HCT116 (cell line): ENCODE results near the gene GGT6. TPM values are rescaled to one million over a fixed set of nuclear protein-coding genes. Genes with fewer than 3 reads are reported as not detected.

Experiments used
- ATAC-seq: fragments of 200-7000 bp; cut with Tn5 transposase; 2 replicates; pipeline ENCODE4 v1.9.1; 2020; ENCODE audit warnings: mild to moderate bottlenecking, moderate library complexity
- BruUV-seq: library from RNA; stranded (reverse); fragments of 400-500 nt; replicated peaks from 2 replicates; lab custom pipeline; 2021; lab: Mats Ljungman, UMichigan
- CTCF ChIA-PET: fragments of 300-600 bp; sonication (Branson Sonifier 250); formaldehyde crosslinking; loops from one replicate; lab custom pipeline; 2021; ENCODE audit warnings: antibody characterized with exemption; lab: Charles Lee
- POLR2A ChIA-PET: fragments of 300-600, 350-600 bp; sonication (Branson Sonifier 250); formaldehyde crosslinking; loops from one replicate; lab custom pipeline; 2021; ENCODE audit warnings: antibody characterized with exemption; lab: Charles Lee
- RAD21 ChIA-PET, 2 experiments: fragments of 300-600 bp; sonication (Branson Sonifier 250); formaldehyde crosslinking; loops; one replicate each; lab custom pipeline; 2023; ENCODE audit warnings: low total read pairs in 2 of 2; ENCODE audit not compliant: uncharacterized antibody in 2 of 2, unreplicated experiment in 2 of 2, low non-redundant PET in 1 of 2; lab: Charles Lee
- DNase-seq: peaks from one replicate; pipeline ENCODE4 v3.0.0-alpha.2; 2010; ENCODE audit warnings: low read depth, low spot score
- H2AFZ ChIP-seq: fragments of 200-600 bp; shearing (Covaris generic), sonication (generic); 2 replicates; pipeline ENCODE4 v1.6.1; 2017; ENCODE audit warnings: low read depth, mixed run types, mixed read lengths, antibody characterized with exemption, low read length; ENCODE audit not compliant: poor library complexity, severe bottlenecking
- H3K27ac ChIP-seq: 2 replicates; pipeline ENCODE4 v1.5.1; 2012; ENCODE audit warnings: low read depth, low read length
- H3K27me3 ChIP-seq: fragments of 200-600 bp; sonication (generic); 2 replicates; pipeline ENCODE4 v1.6.1; 2016; ENCODE audit warnings: mixed run types, low read length, mixed read lengths; ENCODE audit not compliant: insufficient read depth
- H3K36me3 ChIP-seq, 2 experiments: fragments of 200-500 bp in 1 of 2; fragments of 200-600 bp in 1 of 2; sonication (Bioruptor generic) in 1 of 2; sonication (generic) in 1 of 2; 2 replicates each; pipeline versions ENCODE4 v1.5.1 to v1.6.1; 2014 to 2016; ENCODE audit warnings: low read length in 2 of 2, inconsistent platforms in 1 of 2, mixed read lengths in 1 of 2, mixed run types in 1 of 2; ENCODE audit not compliant: insufficient read depth in 2 of 2, control insufficient read depth in 1 of 2
- H3K4me1 ChIP-seq, 2 experiments: fragments of 200-600 bp in 1 of 2; sonication (generic) in 1 of 2; 2 replicates each; pipeline versions ENCODE4 v1.5.1 to v1.6.1; 2012 to 2017; ENCODE audit warnings: low read length in 2 of 2, inconsistent platforms in 1 of 2, mild to moderate bottlenecking in 1 of 2, mixed read lengths in 1 of 2, mixed run types in 1 of 2, moderate library complexity in 1 of 2; ENCODE audit not compliant: insufficient read depth in 2 of 2, control insufficient read depth in 1 of 2
- H3K4me2 ChIP-seq: fragments of 200-600 bp; sonication (generic); 2 replicates; pipeline ENCODE4 v1.6.1; 2017; ENCODE audit warnings: mixed run types, low read length, mixed read lengths
- H3K4me3 ChIP-seq, 2 experiments: fragments of 200-600 bp in 1 of 2; sonication (generic) in 1 of 2; replicated peaks in 1 of 2; 2 replicates each; pipeline ENCODE4 v1.5.1; 2011 to 2016; ENCODE audit warnings: low read length in 2 of 2, control low read depth in 1 of 2, low read depth in 1 of 2, mild to moderate bottlenecking in 1 of 2, mixed read lengths in 1 of 2, mixed run types in 1 of 2
- H3K79me2 ChIP-seq: fragments of 200-600 bp; sonication (generic); 2 replicates; pipeline ENCODE4 v1.6.1; 2017; ENCODE audit warnings: mild to moderate bottlenecking, mixed run types, low read length, moderate library complexity, mixed read lengths; ENCODE audit not compliant: insufficient read depth
- H3K9ac ChIP-seq: fragments of 200-600 bp; sonication (generic); 2 replicates; pipeline ENCODE4 v1.6.1; 2016; ENCODE audit warnings: low read length, mixed read lengths
- H3K9me2 ChIP-seq: fragments of 200-600 bp; sonication (generic), shearing (Covaris generic); 2 replicates; pipeline ENCODE4 v1.6.1; 2017; ENCODE audit warnings: mixed run types, mild to moderate bottlenecking, moderate library complexity; ENCODE audit not compliant: insufficient read depth
- H3K9me3 ChIP-seq, 2 experiments: fragments of 200-500 bp in 1 of 2; fragments of 200-600 bp in 1 of 2; sonication (Bioruptor generic) in 1 of 2; sonication (generic) in 1 of 2; 2 replicates each; pipeline ENCODE4 v1.6.1; 2014 to 2017; ENCODE audit warnings: low read length in 2 of 2, mixed read lengths in 2 of 2, inconsistent platforms in 1 of 2, low read depth in 1 of 2, mild to moderate bottlenecking in 1 of 2, mixed run types in 1 of 2, moderate library complexity in 1 of 2; ENCODE audit not compliant: control insufficient read depth in 1 of 2, insufficient read depth in 1 of 2
- H4K20me1 ChIP-seq: fragments of 200-600 bp; sonication (generic), shearing (Covaris generic); 2 replicates; pipeline ENCODE4 v1.6.1; 2017; ENCODE audit warnings: mixed run types, mild to moderate bottlenecking, moderate library complexity; ENCODE audit not compliant: insufficient read depth
- CEBPB ChIP-seq: IDR thresholded peaks from 2 replicates; pipeline ENCODE4 v1.6.1; 2012; ENCODE audit warnings: low read depth
- EZH2 ChIP-seq: fragments of 200-600 bp; sonication (generic); IDR thresholded peaks from 2 replicates; pipeline ENCODE4 v1.6.1; 2017; ENCODE audit warnings: antibody characterized with exemption, mixed run types
- JUND ChIP-seq: IDR thresholded peaks from 2 replicates; pipeline ENCODE4 v1.6.1; 2012
- POLR2A ChIP-seq: IDR thresholded peaks from 2 replicates; pipeline ENCODE4 v1.7.0; 2011; ENCODE audit warnings: borderline replicate concordance; ENCODE audit not compliant: insufficient read depth, insufficient read length; ENCODE audit errors: extremely low read depth
- TCF7L2 ChIP-seq: IDR thresholded peaks from 2 replicates; pipeline ENCODE4 v1.7.0; 2011; ENCODE audit warnings: borderline replicate concordance, inconsistent platforms; ENCODE audit not compliant: insufficient read depth, insufficient read length; ENCODE audit errors: extremely low read depth
- YY1 ChIP-seq: IDR thresholded peaks from 2 replicates; pipeline ENCODE4 v1.6.1; 2011; ENCODE audit warnings: low read length, low read depth, moderate library complexity, mild to moderate bottlenecking; ENCODE audit not compliant: insufficient replicate concordance; ENCODE audit errors: extremely low read depth
- ZNF274 ChIP-seq: fragments of 200-500 bp; sonication (Bioruptor generic); IDR thresholded peaks from 2 replicates; pipeline ENCODE4 v1.6.1; 2014; ENCODE audit warnings: mild to moderate bottlenecking, low read depth, low read length, inconsistent platforms
- intact Hi-C: fragments of 100-400 bp; cut with micrococcal nuclease; formaldehyde crosslinking; loops from 2 replicates; pipeline ENCODE4 v1.10.0; 2022
- total RNA-seq: library from RNA; stranded (reverse); gene quantifications from one replicate; pipeline ENCODE4 v1.2.1, GENCODE V29; 2021; ENCODE audit not compliant: unreplicated experiment

The GGT6 gene
- total RNA-seq, 1 experiment from 2014 or later: 0.10 TPM

DNA sequence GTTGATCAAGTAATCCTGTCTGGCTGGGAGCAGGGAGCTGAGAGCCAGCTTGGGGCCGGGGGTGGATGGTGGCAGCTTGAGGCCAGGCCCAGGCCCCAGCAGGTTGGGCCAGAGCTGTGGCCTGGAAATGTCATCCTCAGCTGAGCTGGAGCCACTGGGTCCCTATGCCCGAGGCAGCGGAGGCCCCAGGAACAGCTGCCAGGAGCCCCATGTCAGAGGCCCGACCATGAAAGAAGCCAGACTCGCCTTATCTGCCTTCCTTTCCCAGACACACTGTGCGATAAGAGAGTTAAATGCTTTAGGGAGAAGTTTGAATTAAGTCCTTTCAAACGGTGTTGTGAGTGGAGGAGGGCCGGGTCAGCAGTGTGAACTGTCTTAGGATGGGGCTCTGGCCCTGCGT, 27.4 kb upstream of the GGT6 start:
- intact Hi-C loops: no loop called here
- Histone ChIP-seq H3K79me2 (no peaks in the 10 kb centered on the region), H3K4me2 (no peak overlapping the region), H2AFZ (no peak overlapping the region), H3K27ac (no peak overlapping the region), H3K36me3 (no peaks in the 10 kb centered on the region), H4K20me1 (no peaks in the 10 kb centered on the region), H3K27me3 (peaks cover 6% of the 10 kb centered on the region; the same call in 1 of the 2 replicates), H3K9me2 (no peaks in the 10 kb centered on the region), H3K4me1 (peaks cover 8 to 32% of the 10 kb centered on the region in 2 experiments), H3K9ac (no peak overlapping the region), H3K4me3 (no peak overlapping the region), H3K9me3 (no peaks in the 10 kb centered on the region)
- DNase-seq (no peak), ATAC-seq (no peak)
- no TSS peak for BruUV-seq
- CTCF ChIA-PET: no interaction called here
- POLR2A ChIA-PET: no interaction called here
- TF ChIP-seq YY1 (no peak), TCF7L2 (no peak), JUND (no peak), ZNF274 (no peak), CEBPB (no peak), EZH2 (no peak)
- RAD21 ChIA-PET: no interaction called here

DNA sequence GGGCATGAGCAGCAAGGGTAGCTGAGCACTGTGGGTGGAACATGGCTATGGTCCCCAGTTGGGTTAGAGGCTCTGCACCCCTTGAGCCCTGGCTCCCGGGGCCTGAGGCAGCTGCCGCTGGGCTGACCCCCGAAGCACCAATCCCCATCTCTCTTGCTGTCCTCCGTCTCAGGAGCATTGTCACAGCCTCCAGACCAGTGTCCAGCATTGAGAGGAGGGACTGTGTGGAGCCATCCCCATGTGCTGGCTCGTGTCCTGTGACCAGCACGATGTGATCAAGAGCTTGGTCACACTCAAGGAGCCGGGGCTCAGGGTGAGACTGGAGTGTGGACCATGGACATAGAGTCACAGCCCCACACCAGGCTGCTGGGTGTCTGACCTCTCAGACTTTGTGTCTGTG, 26.8 kb upstream of the GGT6 start:
- H4K20me1 ChIP-seq: no peaks in the 10 kb centered on the region
- H3K9me3 ChIP-seq: no peaks in the 10 kb centered on the region
- no peak overlapping the region for H3K9ac ChIP-seq
- RAD21 ChIA-PET: no interaction called here
- BruUV-seq: no TSS peak
- no peaks in the 10 kb centered on the region for H3K36me3 ChIP-seq
- DNase-seq: no peak
- CTCF ChIA-PET: no interaction called here
- H3K4me3 ChIP-seq: no peak overlapping the region
- H2AFZ ChIP-seq: no peak overlapping the region
- no peak for TF ChIP-seq POLR2A
- TF ChIP-seq, all 23 proteins: peak for 0
- intact Hi-C loops: no loop called here
- Histone ChIP-seq H3K79me2 (no peaks in the 10 kb centered on the region), H3K4me2 (no peak overlapping the region), H3K9me2 (no peaks in the 10 kb centered on the region), H3K4me1 (peaks cover 8 to 32% of the 10 kb centered on the region in 2 experiments), H3K27ac (no peak overlapping the region), H3K27me3 (peaks cover 8% of the 10 kb centered on the region; the same call in 1 of the 2 replicates)
- ATAC-seq: no peak
- POLR2A ChIA-PET: no interaction called here
